Measurements from ENCODE around the gene UVSSA. TPM values are rescaled to one million over a fixed set of nuclear protein-coding genes. Genes with fewer than 3 reads are reported as not detected.
"Not testable (repeated sequence)": the region's sequence is repeated elsewhere in the genome, so short reads cannot be mapped to it uniquely, and the experiment has no call there.

The UVSSA gene
- total RNA-seq, 1 experiment from 2014 or later: 26.3 TPM

DNA sequence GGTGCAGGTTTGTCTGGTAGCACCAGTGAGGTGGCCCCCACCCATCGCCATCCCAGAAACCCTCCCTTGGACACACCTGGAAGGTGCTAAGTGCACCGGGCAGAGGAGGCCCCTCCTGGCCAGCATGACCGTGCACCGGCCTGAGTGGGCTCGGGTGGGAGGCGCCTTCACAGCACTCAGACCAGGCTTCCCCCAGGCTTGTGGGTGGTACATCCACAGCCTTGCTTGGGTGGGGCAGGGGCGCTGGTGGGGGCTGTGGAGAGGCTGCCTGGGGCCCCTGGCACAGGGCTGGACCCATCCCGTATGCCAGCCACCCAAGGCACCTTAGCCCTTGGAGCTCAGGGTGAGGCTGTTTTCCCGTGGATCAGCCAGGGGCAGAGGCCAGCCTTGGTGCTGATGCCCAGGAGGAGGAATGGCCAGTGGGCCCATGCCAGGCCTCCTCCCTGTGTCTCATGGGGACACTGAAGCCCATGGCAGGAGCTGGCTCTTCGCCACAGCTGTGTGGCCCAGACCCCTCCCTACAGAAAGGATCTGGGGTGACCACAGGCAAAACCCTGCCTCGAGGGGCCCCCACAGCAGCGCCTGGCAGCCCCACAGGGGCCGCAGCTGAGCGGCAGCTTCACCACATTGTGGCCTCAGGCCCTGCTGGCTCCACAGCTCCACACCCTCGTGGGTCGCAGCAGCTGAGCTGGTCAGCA is 37.8 kb downstream of the UVSSA start:
- no peaks in the 10 kb centered on the region for H3K9me3 ChIP-seq
- Mint-ChIP-seq H3K4me1 (ENCODE audit: low read depth, unreplicated experiment) (no peaks in the 10 kb centered on the region), H3K27ac (ENCODE audit: unreplicated experiment) (no peak overlapping the region), H3K9me3 (ENCODE audit: unreplicated experiment) (peaks cover 11% of the 10 kb centered on the region), H3K4me3 (ENCODE audit: unreplicated experiment) (no peak overlapping the region), H3K27me3 (ENCODE audit: insufficient read depth, unreplicated experiment) (no peaks in the 10 kb centered on the region), H3K36me3 (ENCODE audit: insufficient read depth, unreplicated experiment) (no peaks in the 10 kb centered on the region)
- TF ChIP-seq, protein P1, sequence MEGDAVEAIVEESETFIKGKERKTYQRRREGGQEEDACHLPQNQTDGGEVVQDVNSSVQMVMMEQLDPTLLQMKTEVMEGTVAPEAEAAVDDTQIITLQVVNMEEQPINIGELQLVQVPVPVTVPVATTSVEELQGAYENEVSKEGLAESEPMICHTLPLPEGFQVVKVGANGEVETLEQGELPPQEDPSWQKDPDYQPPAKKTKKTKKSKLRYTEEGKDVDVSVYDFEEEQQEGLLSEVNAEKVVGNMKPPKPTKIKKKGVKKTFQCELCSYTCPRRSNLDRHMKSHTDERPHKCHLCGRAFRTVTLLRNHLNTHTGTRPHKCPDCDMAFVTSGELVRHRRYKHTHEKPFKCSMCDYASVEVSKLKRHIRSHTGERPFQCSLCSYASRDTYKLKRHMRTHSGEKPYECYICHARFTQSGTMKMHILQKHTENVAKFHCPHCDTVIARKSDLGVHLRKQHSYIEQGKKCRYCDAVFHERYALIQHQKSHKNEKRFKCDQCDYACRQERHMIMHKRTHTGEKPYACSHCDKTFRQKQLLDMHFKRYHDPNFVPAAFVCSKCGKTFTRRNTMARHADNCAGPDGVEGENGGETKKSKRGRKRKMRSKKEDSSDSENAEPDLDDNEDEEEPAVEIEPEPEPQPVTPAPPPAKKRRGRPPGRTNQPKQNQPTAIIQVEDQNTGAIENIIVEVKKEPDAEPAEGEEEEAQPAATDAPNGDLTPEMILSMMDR (IDR thresholded peaks at IDR 0.05; ENCODE audit: insufficient read depth in 1 of 2, low read depth in 1 of 2, low read length in 1 of 2, severe bottlenecking in 1 of 2, unreplicated experiment in 1 of 2): no peak
- no peaks in the 10 kb centered on the region for H3K36me3 ChIP-seq (ENCODE audit: control insufficient read depth, insufficient read depth, low read length)
- H3K27me3 ChIP-seq (replicated peaks; ENCODE audit: control insufficient read depth, insufficient read depth, low read length): no peaks in the 10 kb centered on the region
- POLR2A ChIA-PET: no interaction called here
- no peak for DNase-seq
- H3K4me3 ChIP-seq (ENCODE audit: low read depth, low read length): no peak overlapping the region
- no peaks in the 10 kb centered on the region for H3K4me1 ChIP-seq
- intact Hi-C loops (cut with micrococcal nuclease; ENCODE audit: unreplicated experiment): no loop called here
- BruUV-seq (replicated peaks): no TSS peak
- CTCF ChIA-PET: no interaction called here

DNA sequence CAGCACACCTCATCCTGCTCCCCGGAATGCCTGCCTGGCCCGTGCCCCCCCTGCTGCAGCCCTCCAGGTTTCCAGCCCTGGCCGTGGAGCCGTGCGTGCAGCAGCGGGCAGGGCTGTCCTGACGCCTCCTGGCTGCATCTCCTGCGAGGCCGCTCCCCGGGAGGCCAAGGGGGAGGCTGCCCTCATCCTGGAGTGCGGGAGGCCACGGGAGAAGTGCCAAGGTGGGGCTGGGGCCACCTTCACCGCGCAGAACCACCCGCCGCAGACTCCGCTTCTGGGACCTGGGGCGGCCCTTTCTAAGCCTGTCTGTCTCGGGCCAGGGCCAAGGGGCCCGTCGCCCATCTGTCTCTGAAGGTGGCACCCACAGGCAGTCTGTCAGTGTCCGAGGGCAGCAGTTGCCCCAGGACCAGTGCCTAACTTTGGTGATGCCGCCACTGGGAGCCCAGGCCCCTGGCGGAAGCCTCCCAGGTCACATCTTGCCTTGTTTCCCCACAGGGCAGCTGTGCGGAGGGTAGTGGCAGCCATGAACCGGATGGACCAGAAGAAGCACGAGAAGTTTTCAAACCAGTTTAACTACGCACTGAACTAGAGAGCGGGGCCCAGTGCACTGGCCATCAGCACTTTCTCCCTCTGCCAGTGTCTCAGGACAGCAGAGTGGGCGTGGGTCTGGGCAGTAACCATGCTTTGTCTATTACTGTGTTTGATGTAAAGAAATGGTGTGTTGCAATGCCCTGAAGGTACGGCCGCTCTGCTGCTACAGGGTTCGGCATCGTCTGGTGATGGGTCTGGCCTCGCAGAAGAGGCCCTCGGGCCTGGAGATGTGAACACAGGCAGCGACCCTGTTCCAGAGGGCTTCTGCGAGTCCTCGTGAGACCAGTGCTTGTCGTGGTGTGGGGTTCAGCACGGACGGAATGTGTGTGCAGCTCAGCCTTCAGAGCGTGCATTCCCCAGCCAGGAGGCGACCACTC is 38.6 kb downstream of the UVSSA start:
- ChIA-PET POLR2A (no interaction called here), CTCF (no interaction called here)
- no peak overlapping the region for H3K4me3 ChIP-seq (ENCODE audit: low read depth, low read length)
- intact Hi-C loops (cut with micrococcal nuclease; ENCODE audit: unreplicated experiment): no loop called here
- TF ChIP-seq, protein P1 (IDR thresholded peaks at IDR 0.05; ENCODE audit: insufficient read depth in 1 of 2, low read depth in 1 of 2, low read length in 1 of 2, severe bottlenecking in 1 of 2, unreplicated experiment in 1 of 2): no peak
- H3K36me3 ChIP-seq (ENCODE audit: control insufficient read depth, insufficient read depth, low read length): no peaks in the 10 kb centered on the region
- BruUV-seq (replicated peaks): no TSS peak
- no peaks in the 10 kb centered on the region for H3K9me3 ChIP-seq
- Mint-ChIP-seq H3K27ac (ENCODE audit: unreplicated experiment) (no peak overlapping the region), H3K4me3 (ENCODE audit: unreplicated experiment) (no peak overlapping the region), H3K27me3 (ENCODE audit: insufficient read depth, unreplicated experiment) (no peaks in the 10 kb centered on the region), H3K9me3 (ENCODE audit: unreplicated experiment) (peaks cover 11% of the 10 kb centered on the region), H3K4me1 (ENCODE audit: low read depth, unreplicated experiment) (no peaks in the 10 kb centered on the region), H3K36me3 (ENCODE audit: insufficient read depth, unreplicated experiment) (no peaks in the 10 kb centered on the region)
- no peaks in the 10 kb centered on the region for H3K4me1 ChIP-seq
- H3K27me3 ChIP-seq (replicated peaks; ENCODE audit: control insufficient read depth, insufficient read depth, low read length): no peaks in the 10 kb centered on the region
- DNase-seq: no peak

DNA sequence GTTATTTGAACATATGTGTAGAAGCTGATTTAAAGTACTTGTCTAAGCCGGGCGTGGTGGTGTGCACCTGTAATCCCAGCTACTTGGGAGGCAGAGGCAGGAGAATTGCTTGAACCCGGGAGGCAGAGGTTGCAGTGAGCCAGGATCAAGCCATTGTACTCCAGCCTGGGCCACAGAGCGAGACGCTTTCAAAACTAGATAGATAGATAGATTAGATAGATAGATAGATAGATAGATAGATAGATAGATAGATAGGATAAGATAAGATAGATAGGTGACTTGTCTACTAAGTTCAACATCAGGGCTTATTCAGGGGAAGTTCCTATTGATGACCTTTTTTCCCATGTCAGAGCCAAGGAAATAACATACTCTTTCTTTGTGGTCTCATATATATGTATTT is 46.4 kb downstream of the UVSSA start:
- intact Hi-C loops (cut with micrococcal nuclease; ENCODE audit: unreplicated experiment); H3K9me3 Mint-ChIP-seq (ENCODE audit: unreplicated experiment); H3K4me1 Mint-ChIP-seq (ENCODE audit: low read depth, unreplicated experiment); H3K4me3 ChIP-seq (ENCODE audit: low read depth, low read length); H3K36me3 ChIP-seq (ENCODE audit: control insufficient read depth, insufficient read depth, low read length); POLR2A ChIA-PET; H3K27ac Mint-ChIP-seq (ENCODE audit: unreplicated experiment); H3K27me3 Mint-ChIP-seq (ENCODE audit: insufficient read depth, unreplicated experiment); H3K9me3 ChIP-seq; BruUV-seq (replicated peaks); H3K4me1 ChIP-seq; DNase-seq; H3K4me3 Mint-ChIP-seq (ENCODE audit: unreplicated experiment); H3K27me3 ChIP-seq (replicated peaks; ENCODE audit: control insufficient read depth, insufficient read depth, low read length); CTCF ChIA-PET: not testable (repeated sequence)
- peaks cover 10% of the 10 kb centered on the region for H3K36me3 Mint-ChIP-seq (ENCODE audit: insufficient read depth, unreplicated experiment)
